ENCODE data around the gene BBOX1. TPM values are rescaled to one million over a fixed set of nuclear protein-coding genes. Genes with fewer than 3 reads are reported as not detected.

The BBOX1 gene
- total RNA-seq, 1 experiment from 2014 or later = not detected

- H3K36me3 ChIP-seq (ENCODE audit: control insufficient read depth, insufficient read depth, low read length) = no peaks in the 10 kb centered on the region
- no peak for DNase-seq (ENCODE audit: low read depth, low spot score)
- BruUV-seq (replicated peaks) = no TSS peak
- intact Hi-C loops (cut with micrococcal nuclease; ENCODE audit: unreplicated experiment) = no loop called here
- TF ChIP-seq CTCF (IDR thresholded peaks at IDR 0.05) (no peak), TCF7L2 (IDR thresholded peaks at IDR 0.05; ENCODE audit: low read depth, low read length) (no peak), REST (IDR thresholded peaks at IDR 0.05; ENCODE audit: insufficient read depth in 1 of 2, low read depth in 2 of 2, low read length in 1 of 2) (no peak), SIN3A (IDR thresholded peaks at IDR 0.05; ENCODE audit: borderline replicate concordance, insufficient read depth, low read depth, low read length) (no peak), POLR2AphosphoS5 (IDR thresholded peaks at IDR 0.05; ENCODE audit: low read depth, low read length) (no peak)
- no peaks in the 10 kb centered on the region for H3K4me1 ChIP-seq (ENCODE audit: control insufficient read depth, insufficient read depth, low read length)
- no peaks in the 10 kb centered on the region for H3K27me3 ChIP-seq (ENCODE audit: control insufficient read depth, insufficient read depth, low read length)
- POLR2A ChIA-PET = no interaction called here
- in situ Hi-C loops (cut with HindIII; ENCODE audit: low pct_unique_long_range_greater_than_20kb, low sequenced_read_pairs) = no loop called here
- no peak overlapping the region for H3K27ac ChIP-seq (ENCODE audit: low read length)
- H3K4me3 ChIP-seq (ENCODE audit: low read depth in 2 of 2, low read length in 2 of 2) = no peak overlapping the region
- H3K9me3 ChIP-seq (ENCODE audit: control insufficient read depth, insufficient read depth, low read depth, low read length) = no peaks in the 10 kb centered on the region
- ATAC-seq = no peak
- CTCF ChIA-PET = no interaction called here
Measured at GRCh38 chr11:27150098-27150497, 109.5 kb downstream of the BBOX1 start.

- Histone ChIP-seq H3K4me1 (ENCODE audit: control insufficient read depth, insufficient read depth, low read length) (no peaks in the 10 kb centered on the region), H3K27me3 (ENCODE audit: control insufficient read depth, insufficient read depth, low read length) (no peaks in the 10 kb centered on the region), H3K9me3 (ENCODE audit: control insufficient read depth, insufficient read depth, low read depth, low read length) (no peaks in the 10 kb centered on the region), H3K36me3 (ENCODE audit: control insufficient read depth, insufficient read depth, low read length) (no peaks in the 10 kb centered on the region), H3K27ac (ENCODE audit: low read length) (no peak overlapping the region), H3K4me3 (ENCODE audit: low read depth in 2 of 2, low read length in 2 of 2) (no peak overlapping the region)
- CTCF ChIA-PET = interaction anchor here (1.1 kb wide), 1 partner anchor 398 kb away, joined by 5 read pairs; no protein-coding TSS in a partner anchor
- POLR2A ChIA-PET = no interaction called here
- DNase-seq (ENCODE audit: low read depth, low spot score) = no peak
- in situ Hi-C loops (cut with HindIII; ENCODE audit: low pct_unique_long_range_greater_than_20kb, low sequenced_read_pairs) = no loop called here
- no TSS peak for BruUV-seq (replicated peaks)
- intact Hi-C loops (cut with micrococcal nuclease; ENCODE audit: unreplicated experiment) = no loop called here
- TF ChIP-seq REST (IDR thresholded peaks at IDR 0.05; ENCODE audit: insufficient read depth in 1 of 2, low read depth in 2 of 2, low read length in 1 of 2) = no peak
- no peak for ATAC-seq
Measured at GRCh38 chr11:27153136-27153535, 112.5 kb downstream of the BBOX1 start.
